H1 (cell line): ENCODE data around the gene CD1D.

Experiments
- CBX5 ChIP-seq: fragments of 300-800, 300-1000 bp; sonication (generic); IDR thresholded peaks from 2 replicates; pipeline ENCODE4 v1.7.1; 2016; ENCODE audit warnings: antibody characterized with exemption, low read length, low read depth
- CTCF ChIP-seq, 3 experiments: IDR thresholded peaks; 1 replicate in 2 of 3; 2 replicates in 1 of 3; pipeline versions ENCODE4 v1.5.1 to v1.6.1; 2011; ENCODE audit warnings: low read length in 3 of 3, mild to moderate bottlenecking in 3 of 3, inconsistent platforms in 2 of 3, low read depth in 1 of 3, moderate library complexity in 1 of 3; ENCODE audit not compliant: insufficient read depth in 1 of 3; ENCODE audit errors: control extremely low read depth in 1 of 3
- EP300 ChIP-seq, 2 experiments: IDR thresholded peaks; 1 replicate in 1 of 2; 2 replicates in 1 of 2; pipeline ENCODE4 v1.6.1; 2011 to 2012; ENCODE audit warnings: low read depth in 2 of 2, low read length in 2 of 2, mild to moderate bottlenecking in 2 of 2, borderline replicate concordance in 1 of 2, inconsistent platforms in 1 of 2, moderate library complexity in 1 of 2
- HDAC6 ChIP-seq: IDR thresholded peaks from one replicate; pipeline ENCODE4 v1.7.1; 2012; ENCODE audit warnings: low read depth, mild to moderate bottlenecking, inconsistent platforms, low read length, moderate library complexity
- PHF8 ChIP-seq: fragments of 200-600 bp; sonication (generic); conservative IDR thresholded peaks from 2 replicates; pipeline ENCODE4 v1.7.1; 2012; ENCODE audit warnings: low read depth, mild to moderate bottlenecking, inconsistent platforms, low read length, moderate library complexity
- SIRT6 ChIP-seq: IDR thresholded peaks from one replicate; pipeline ENCODE4 v1.7.1; 2012; ENCODE audit warnings: low read length, inconsistent platforms
- TEAD4 ChIP-seq: IDR thresholded peaks from 2 replicates; pipeline ENCODE4 v1.6.1; 2012; ENCODE audit warnings: low read depth, low read length, inconsistent platforms, mixed read lengths
- USF2 ChIP-seq: IDR thresholded peaks from 2 replicates; pipeline ENCODE4 v1.6.1; 2011; ENCODE audit warnings: low read length, improper control_type of control experiment

- TF ChIP-seq CBX5 (no peak), USF2 (no peak), CTCF (IDR thresholded peaks at IDR 0.05; ENCODE audit: control extremely low read depth in 1 of 3, insufficient read depth in 1 of 3, low read depth in 1 of 3, low read length in 3 of 3) (0 out of 4 replicates have a peak, but pooled peaks of 1 of the 3 experiments have one; percentile 3), HDAC6 (no peak), SIRT6 (no peak), TEAD4 (no peak), PHF8 (0 out of 2 replicates have a peak, but pooled peaks have one; percentile 32), EP300 (IDR thresholded peaks at IDR 0.05; ENCODE audit: borderline replicate concordance in 1 of 2, low read depth in 2 of 2, low read length in 2 of 2) (no peak)
These were observed at the start of gene CD1D for GRCh38 chr1:158180741-158181576.
